Smooth muscle cell (in vitro differentiated cells): ENCODE results near the gene ZNF628. TPM values are rescaled to one million over a fixed set of nuclear protein-coding genes. Genes with fewer than 3 reads are reported as not detected.
A peak's percentile ranks its signal among the peaks of the same experiment; 100 is the strongest.

Experiments used
- DNase-seq: peaks from one replicate; lab custom pipeline; 2025; ENCODE audit not compliant: unreplicated experiment; lab: John Stamatoyannopoulos, UW
- H2AFZ ChIP-seq: fragments of 200-600 bp; sonication (generic); 2 replicates; pipeline ENCODE4 v1.6.0; 2016; ENCODE audit warnings: antibody characterized with exemption, low read depth, mild to moderate bottlenecking
- H3F3A ChIP-seq: fragments of 200-600 bp; sonication (generic); 2 replicates; pipeline ENCODE4 v1.6.0; 2017; ENCODE audit warnings: antibody characterized with exemption, low read depth
- H3K27ac ChIP-seq: fragments of 200-600 bp; sonication (generic); 2 replicates; pipeline ENCODE4 v1.5.1; 2016; ENCODE audit warnings: low read depth, mild to moderate bottlenecking
- H3K27me3 ChIP-seq: fragments of 200-600 bp; sonication (generic); 2 replicates; pipeline ENCODE4 v1.6.1; 2016; ENCODE audit warnings: low read depth, mild to moderate bottlenecking
- H3K36me3 ChIP-seq: fragments of 200-600 bp; sonication (generic); 2 replicates; pipeline ENCODE4 v1.5.1; 2016; ENCODE audit warnings: low read depth
- H3K4me1 ChIP-seq: fragments of 200-600 bp; sonication (generic); 2 replicates; pipeline ENCODE4 v1.5.1; 2016; ENCODE audit warnings: low read depth
- H3K4me2 ChIP-seq: fragments of 200-600 bp; sonication (generic); 2 replicates; pipeline ENCODE4 v1.6.0; 2016; ENCODE audit warnings: mild to moderate bottlenecking
- H3K4me3 ChIP-seq: fragments of 200-600 bp; sonication (generic); 2 replicates; pipeline ENCODE4 v1.5.1; 2016; ENCODE audit warnings: mild to moderate bottlenecking
- H3K79me2 ChIP-seq: fragments of 200-600 bp; sonication (generic); 2 replicates; pipeline ENCODE4 v1.6.0; 2016; ENCODE audit warnings: low read depth, mild to moderate bottlenecking
- H3K9ac ChIP-seq: fragments of 200-600 bp; sonication (generic); 2 replicates; pipeline ENCODE4 v1.6.0; 2016; ENCODE audit warnings: low read depth
- H3K9me3 ChIP-seq: fragments of 200-600 bp; sonication (generic); replicated peaks from 2 replicates; pipeline ENCODE4 v1.5.1; 2016; ENCODE audit warnings: low read depth
- H4K20me1 ChIP-seq: fragments of 200-600 bp; sonication (generic); 2 replicates; pipeline ENCODE4 v1.6.0; 2016; ENCODE audit warnings: low read depth
- CTCF ChIP-seq: fragments of 200-600 bp; sonication (generic); IDR thresholded peaks from 2 replicates; pipeline ENCODE4 v1.5.1; 2017; ENCODE audit warnings: borderline replicate concordance, mild to moderate bottlenecking, antibody characterized with exemption; ENCODE audit not compliant: insufficient read depth, poor library complexity, severe bottlenecking
- WGBS: methylation state at CpG from one replicate; pipeline ENCODE4 v1.1.7; 2016; ENCODE audit warnings: low lambda C conversion rate; 5-methylcytosine and 5-hydroxymethylcytosine counted together
- polyA plus RNA-seq: library from polyadenylated mRNA; unstranded; fragments of >200 nt; fragmentation: Nextera tagmentation; extraction: Ambion mirVana; gene quantifications from 2 replicates; pipeline ENCODE4 v1.2.1, GENCODE V29; 2016
- total RNA-seq: library from RNA; depleted of rRNA; stranded (reverse); fragments of >200 nt; gene quantifications from 2 replicates; pipeline ENCODE4 v1.2.3, GENCODE V29; 2014

Gene ZNF628
- total and polyA plus RNA-seq, 2 experiments from 2014 or later: 1.3 to 2.6 TPM

- whole genome bisulfite sequencing: 12% methylated on average over 14 of the region's 34 CpGs
- Histone ChIP-seq H3F3A (peaks cover 6% of the 10 kb centered on the region), H3K36me3 (no peaks in the 10 kb centered on the region), H3K4me3 (peak overlapping the region; percentile 29), H3K9me3 (no peaks in the 10 kb centered on the region), H4K20me1 (peaks cover 21% of the 10 kb centered on the region), H3K79me2 (no peaks in the 10 kb centered on the region), H3K27me3 (peaks cover 40% of the 10 kb centered on the region), H3K4me1 (peaks cover 11% of the 10 kb centered on the region), H3K9ac (no peak overlapping the region), H3K27ac (no peak overlapping the region), H2AFZ (no peak overlapping the region), H3K4me2 (peak overlapping the region; percentile 81)
- peak; percentile 21 for TF ChIP-seq CTCF
- no peak for DNase-seq
Observed at GRCh38 chr19:55452749-55453346, 23.6 kb upstream of the ZNF628 start.

GRCh38 chr19:55453511-55454260 is 22.7 kb upstream of the ZNF628 start:
- DNase-seq: no peak
- Histone ChIP-seq H4K20me1 (peaks cover 22% of the 10 kb centered on the region), H3K27me3 (peaks cover 39% of the 10 kb centered on the region), H3K36me3 (no peaks in the 10 kb centered on the region), H3K27ac (no peak overlapping the region), H2AFZ (no peak overlapping the region), H3F3A (peaks cover 6% of the 10 kb centered on the region), H3K4me3 (no peak overlapping the region), H3K4me2 (no peak overlapping the region), H3K79me2 (no peaks in the 10 kb centered on the region), H3K9me3 (no peaks in the 10 kb centered on the region), H3K4me1 (peaks cover 11% of the 10 kb centered on the region), H3K9ac (no peak overlapping the region)
- WGBS: 91% methylated on average over 12 of the region's 12 CpGs
- no peak for TF ChIP-seq CTCF

GRCh38 chr19:55454787-55455243 is 21.6 kb upstream of the ZNF628 start:
- WGBS: 62% methylated on average over 10 of the region's 14 CpGs

More at GRCh38 chr19:55454787-55455243, 21.6 kb upstream of the ZNF628 start:
- Histone ChIP-seq H3K79me2 (no peaks in the 10 kb centered on the region), H3K4me3 (no peak overlapping the region), H3K9me3 (no peaks in the 10 kb centered on the region), H3K27ac (no peak overlapping the region), H3F3A (peaks cover 6% of the 10 kb centered on the region), H3K4me1 (peaks cover 12% of the 10 kb centered on the region), H3K9ac (no peak overlapping the region), H3K36me3 (no peaks in the 10 kb centered on the region), H3K27me3 (peaks cover 31% of the 10 kb centered on the region), H4K20me1 (peaks cover 33% of the 10 kb centered on the region), H3K4me2 (no peak overlapping the region), H2AFZ (no peak overlapping the region)
- no peak for DNase-seq
- TF ChIP-seq CTCF: peak; percentile 63
